Epithelial cell of proximal tubule (primary cell): ENCODE results near the gene ZFP62. TPM values are rescaled to one million over a fixed set of nuclear protein-coding genes. Genes with fewer than 3 reads are reported as not detected.
"Not testable (repeated sequence)": the region's sequence is repeated elsewhere in the genome, so short reads cannot be mapped to it uniquely, and the experiment has no call there.

Source experiments
- DNase-seq: peaks from one replicate; pipeline ENCODE4 v3.0.0-alpha.2; 2011; ENCODE audit warnings: low read depth
- H3K4me3 ChIP-seq: 2 replicates; pipeline ENCODE4 v1.5.1; 2011; ENCODE audit warnings: low read depth, mild to moderate bottlenecking, low read length
- CTCF ChIP-seq: conservative IDR thresholded peaks from 2 replicates; pipeline ENCODE4 v1.5.1; 2012; ENCODE audit warnings: low read depth, mild to moderate bottlenecking, low read length
- total RNA-seq: library from RNA; depleted of rRNA; stranded (reverse); fragments of >200 nt; gene quantifications from 2 replicates; pipeline ENCODE4 v1.2.3, GENCODE V29; 2015

ZFP62 gene
- total RNA-seq, 1 donor from 2014 or later = 12.4 TPM

GRCh38 chr5:180830253-180831138 is 30.6 kb downstream of the ZFP62 start:
- H3K4me3 ChIP-seq = peak overlapping the region; percentile 74
- DNase-seq = no peak
- TF ChIP-seq CTCF = no peak

DNA sequence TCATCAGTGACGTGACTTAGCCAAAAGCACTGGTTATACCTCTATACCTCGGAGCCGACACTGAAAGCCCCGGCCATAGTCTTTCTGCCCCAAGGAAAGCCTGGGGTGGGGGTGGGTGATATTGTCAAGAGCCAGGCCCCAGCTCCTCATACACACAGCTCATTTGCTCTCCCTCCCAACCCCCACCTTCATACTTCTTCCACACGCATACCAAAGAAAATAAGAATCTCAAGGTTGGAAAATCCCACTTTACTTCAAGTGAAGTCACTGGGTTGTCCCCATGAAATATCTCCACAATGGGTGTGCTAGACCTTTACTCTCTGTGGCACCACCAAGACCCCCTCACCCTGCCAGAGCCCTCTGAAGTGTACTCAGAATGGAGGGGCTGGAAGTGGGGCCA is 31.4 kb downstream of the ZFP62 start:
- H3K4me3 ChIP-seq = no peak overlapping the region
- no peak for TF ChIP-seq CTCF
- DNase-seq = no peak

GRCh38 chr5:180828756-180829531 is 32.1 kb downstream of the ZFP62 start:
- DNase-seq = not testable (repeated sequence)

DNA sequence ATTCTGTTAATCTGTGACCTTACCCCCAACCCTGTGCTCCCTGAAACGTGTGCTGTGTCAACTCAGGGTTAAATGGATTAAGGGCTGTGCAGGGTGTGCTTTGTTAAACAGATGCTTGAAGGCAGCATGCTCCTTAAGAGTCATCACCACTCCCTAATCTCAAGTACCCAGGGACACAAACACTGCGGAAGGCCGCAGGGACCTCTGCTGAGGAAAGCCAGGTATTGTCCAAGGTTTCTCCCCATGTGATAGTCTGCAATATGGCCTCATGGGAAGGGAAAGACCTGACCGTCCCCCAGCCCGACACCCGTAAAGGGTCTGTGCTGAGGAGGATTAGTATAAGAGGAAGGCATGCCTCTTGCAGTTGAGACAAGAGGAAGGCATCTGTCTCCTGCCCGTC is 33.7 kb downstream of the ZFP62 start:
- H3K4me3 ChIP-seq, DNase-seq: not testable (repeated sequence)

More at GRCh38 chr5:180828756-180829531, 32.1 kb downstream of the ZFP62 start:
- H3K4me3 ChIP-seq = not testable (repeated sequence)

DNA sequence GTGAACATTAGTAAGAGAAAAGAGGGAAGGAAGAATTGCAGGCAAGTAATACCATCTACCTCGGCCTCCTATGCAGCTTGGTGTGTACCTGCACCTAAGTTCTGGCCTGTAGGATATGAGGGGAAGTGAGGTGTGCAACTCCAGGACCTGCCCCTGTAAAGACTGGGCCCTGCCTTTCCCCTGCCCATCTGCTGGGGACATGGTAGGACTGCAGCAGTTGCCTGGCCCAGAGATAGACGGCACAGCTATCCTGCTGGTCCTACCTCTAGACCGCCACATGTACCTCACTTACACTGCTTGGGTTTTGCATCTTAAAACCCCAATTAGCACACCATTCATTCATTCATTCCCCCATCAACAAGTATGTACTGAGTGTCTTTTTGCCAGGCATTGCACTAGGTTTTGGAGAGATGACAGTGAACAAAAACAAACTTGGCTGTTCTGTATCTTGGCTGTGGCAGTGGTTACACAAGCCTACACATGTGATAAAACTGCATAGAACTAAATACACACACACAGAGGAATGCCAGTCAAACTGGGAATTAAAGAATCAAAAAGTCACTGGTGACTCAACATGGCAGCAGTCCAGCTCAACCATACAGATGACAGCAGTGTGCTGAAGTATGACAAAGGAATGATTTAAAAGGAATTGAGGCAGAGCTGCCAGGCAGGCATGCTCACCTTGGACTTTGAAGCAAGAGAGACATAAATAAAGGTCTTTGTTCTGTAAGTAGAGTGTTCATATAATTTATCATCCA is 35.1 kb downstream of the ZFP62 start:
- peak; percentile 94 for DNase-seq
- no peak overlapping the region for H3K4me3 ChIP-seq
- TF ChIP-seq CTCF = no peak

- TF ChIP-seq CTCF = no peak
- no peak overlapping the region for H3K4me3 ChIP-seq
- DNase-seq = no peak
Observed at GRCh38 chr5:180824630-180825476, 36.2 kb downstream of the ZFP62 start.

DNA sequence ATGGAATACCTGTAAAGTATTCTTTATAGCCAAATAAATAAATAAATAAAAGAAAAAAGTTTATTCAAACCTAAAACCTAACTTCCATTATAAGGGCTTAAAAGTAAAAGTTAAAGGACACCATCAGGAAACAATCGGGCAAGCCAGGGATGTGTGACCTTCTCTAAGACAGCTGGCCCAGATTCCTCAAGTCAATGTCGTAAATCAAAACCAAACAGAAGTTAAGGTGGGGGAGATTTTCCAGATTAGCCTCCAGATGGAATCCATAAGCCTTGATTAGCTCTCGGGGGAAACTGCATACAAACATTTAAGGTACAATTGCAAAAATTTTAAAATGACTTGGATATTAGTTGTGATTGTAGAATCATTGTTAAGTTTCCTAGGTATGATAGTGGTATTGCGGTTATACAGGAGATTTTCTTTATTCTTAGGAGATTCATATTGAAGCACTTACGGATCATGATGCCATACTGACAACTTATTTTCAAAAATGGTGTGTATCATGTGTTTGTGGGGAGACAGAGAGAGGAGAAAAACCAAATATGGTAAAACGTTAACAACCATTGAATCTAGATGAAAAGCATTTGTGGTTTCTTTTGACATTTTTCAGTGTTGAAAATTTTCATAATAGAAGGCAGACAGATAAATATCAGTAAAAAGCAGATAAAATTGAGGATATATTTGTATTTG is 37.0 kb downstream of the ZFP62 start:
- H3K4me3 ChIP-seq = no peak overlapping the region
- DNase-seq = no peak
- no peak for TF ChIP-seq CTCF
